ENCODE measurements around the gene SLC1A5.

SLC1A5 gene

DNA sequence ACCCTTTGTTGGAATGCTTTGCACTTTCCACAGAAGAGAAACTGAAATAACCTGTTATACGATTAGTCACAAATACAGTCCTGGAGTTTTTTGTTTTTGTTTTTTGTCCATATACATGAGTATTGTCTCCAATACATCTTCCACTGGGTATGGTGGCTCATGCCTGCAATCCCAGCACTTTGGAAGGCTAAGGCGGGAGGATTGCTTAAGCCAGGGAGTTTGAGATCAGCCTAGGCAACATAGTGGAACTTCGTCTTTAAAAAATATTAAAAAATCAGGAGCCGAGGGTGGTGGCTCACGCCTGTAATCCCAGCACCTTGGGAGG is 37.3 kb upstream of the SLC1A5 start:
- POLR2A ChIA-PET: no interaction called here
- TF ChIP-seq ZNF112 (tag by site-specific recombination; IDR thresholded peaks at IDR 0.05): no peak
- TF ChIP-seq ZNF830 (tag by site-specific recombination; IDR thresholded peaks at IDR 0.05; ENCODE audit: low read depth): no peak
- TF ChIP-seq, protein P1, sequence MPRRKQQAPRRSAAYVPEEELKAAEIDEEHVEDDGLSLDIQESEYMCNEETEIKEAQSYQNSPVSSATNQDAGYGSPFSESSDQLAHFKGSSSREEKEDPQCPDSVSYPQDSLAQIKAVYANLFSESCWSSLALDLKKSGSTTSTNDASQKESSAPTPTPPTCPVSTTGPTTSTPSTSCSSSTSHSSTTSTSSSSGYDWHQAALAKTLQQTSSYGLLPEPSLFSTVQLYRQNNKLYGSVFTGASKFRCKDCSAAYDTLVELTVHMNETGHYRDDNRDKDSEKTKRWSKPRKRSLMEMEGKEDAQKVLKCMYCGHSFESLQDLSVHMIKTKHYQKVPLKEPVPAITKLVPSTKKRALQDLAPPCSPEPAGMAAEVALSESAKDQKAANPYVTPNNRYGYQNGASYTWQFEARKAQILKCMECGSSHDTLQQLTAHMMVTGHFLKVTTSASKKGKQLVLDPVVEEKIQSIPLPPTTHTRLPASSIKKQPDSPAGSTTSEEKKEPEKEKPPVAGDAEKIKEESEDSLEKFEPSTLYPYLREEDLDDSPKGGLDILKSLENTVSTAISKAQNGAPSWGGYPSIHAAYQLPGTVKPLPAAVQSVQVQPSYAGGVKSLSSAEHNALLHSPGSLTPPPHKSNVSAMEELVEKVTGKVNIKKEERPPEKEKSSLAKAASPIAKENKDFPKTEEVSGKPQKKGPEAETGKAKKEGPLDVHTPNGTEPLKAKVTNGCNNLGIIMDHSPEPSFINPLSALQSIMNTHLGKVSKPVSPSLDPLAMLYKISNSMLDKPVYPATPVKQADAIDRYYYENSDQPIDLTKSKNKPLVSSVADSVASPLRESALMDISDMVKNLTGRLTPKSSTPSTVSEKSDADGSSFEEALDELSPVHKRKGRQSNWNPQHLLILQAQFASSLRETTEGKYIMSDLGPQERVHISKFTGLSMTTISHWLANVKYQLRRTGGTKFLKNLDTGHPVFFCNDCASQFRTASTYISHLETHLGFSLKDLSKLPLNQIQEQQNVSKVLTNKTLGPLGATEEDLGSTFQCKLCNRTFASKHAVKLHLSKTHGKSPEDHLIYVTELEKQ (tag by site-specific recombination; IDR thresholded peaks at IDR 0.05; ENCODE audit: borderline replicate concordance): no peak
- no peak for TF ChIP-seq ZFP37 (tag by site-specific recombination; IDR thresholded peaks at IDR 0.05)
- TF ChIP-seq ZNF521 (tag by site-specific recombination; IDR thresholded peaks at IDR 0.05): no peak
- TF ChIP-seq ZNF341 (tag by site-specific recombination; IDR thresholded peaks at IDR 0.05; ENCODE audit: low read depth): no peak
- no peak for TF ChIP-seq ZNF423 (tag by site-specific recombination; IDR thresholded peaks at IDR 0.05)
- TF ChIP-seq ZBTB8A (tag by site-specific recombination; IDR thresholded peaks at IDR 0.05): no peak
- TF ChIP-seq ZNF548 (tag by site-specific recombination; IDR thresholded peaks at IDR 0.05): no peak
- TF ChIP-seq, protein P2, sequence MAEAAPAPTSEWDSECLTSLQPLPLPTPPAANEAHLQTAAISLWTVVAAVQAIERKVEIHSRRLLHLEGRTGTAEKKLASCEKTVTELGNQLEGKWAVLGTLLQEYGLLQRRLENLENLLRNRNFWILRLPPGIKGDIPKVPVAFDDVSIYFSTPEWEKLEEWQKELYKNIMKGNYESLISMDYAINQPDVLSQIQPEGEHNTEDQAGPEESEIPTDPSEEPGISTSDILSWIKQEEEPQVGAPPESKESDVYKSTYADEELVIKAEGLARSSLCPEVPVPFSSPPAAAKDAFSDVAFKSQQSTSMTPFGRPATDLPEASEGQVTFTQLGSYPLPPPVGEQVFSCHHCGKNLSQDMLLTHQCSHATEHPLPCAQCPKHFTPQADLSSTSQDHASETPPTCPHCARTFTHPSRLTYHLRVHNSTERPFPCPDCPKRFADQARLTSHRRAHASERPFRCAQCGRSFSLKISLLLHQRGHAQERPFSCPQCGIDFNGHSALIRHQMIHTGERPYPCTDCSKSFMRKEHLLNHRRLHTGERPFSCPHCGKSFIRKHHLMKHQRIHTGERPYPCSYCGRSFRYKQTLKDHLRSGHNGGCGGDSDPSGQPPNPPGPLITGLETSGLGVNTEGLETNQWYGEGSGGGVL (tag by site-specific recombination; IDR thresholded peaks at IDR 0.05): no peak
- Histone ChIP-seq H3K36me3 (ENCODE audit: control insufficient read depth in 2 of 2, insufficient read depth in 1 of 2, low read length in 2 of 2) (no peaks in the 10 kb centered on the region), H3K4me1 (ENCODE audit: control insufficient read depth, insufficient read depth, low read length) (peaks cover 7% of the 10 kb centered on the region), H3K9me3 (ENCODE audit: control insufficient read depth, insufficient read depth, low read depth, low read length) (no peaks in the 10 kb centered on the region), H3K4me3 (ENCODE audit: low read depth, low read length) (no peak overlapping the region), H3K27ac (ENCODE audit: extremely low read depth, low read depth, low read length) (no peak overlapping the region)
- CTCF ChIA-PET: no interaction called here

DNA sequence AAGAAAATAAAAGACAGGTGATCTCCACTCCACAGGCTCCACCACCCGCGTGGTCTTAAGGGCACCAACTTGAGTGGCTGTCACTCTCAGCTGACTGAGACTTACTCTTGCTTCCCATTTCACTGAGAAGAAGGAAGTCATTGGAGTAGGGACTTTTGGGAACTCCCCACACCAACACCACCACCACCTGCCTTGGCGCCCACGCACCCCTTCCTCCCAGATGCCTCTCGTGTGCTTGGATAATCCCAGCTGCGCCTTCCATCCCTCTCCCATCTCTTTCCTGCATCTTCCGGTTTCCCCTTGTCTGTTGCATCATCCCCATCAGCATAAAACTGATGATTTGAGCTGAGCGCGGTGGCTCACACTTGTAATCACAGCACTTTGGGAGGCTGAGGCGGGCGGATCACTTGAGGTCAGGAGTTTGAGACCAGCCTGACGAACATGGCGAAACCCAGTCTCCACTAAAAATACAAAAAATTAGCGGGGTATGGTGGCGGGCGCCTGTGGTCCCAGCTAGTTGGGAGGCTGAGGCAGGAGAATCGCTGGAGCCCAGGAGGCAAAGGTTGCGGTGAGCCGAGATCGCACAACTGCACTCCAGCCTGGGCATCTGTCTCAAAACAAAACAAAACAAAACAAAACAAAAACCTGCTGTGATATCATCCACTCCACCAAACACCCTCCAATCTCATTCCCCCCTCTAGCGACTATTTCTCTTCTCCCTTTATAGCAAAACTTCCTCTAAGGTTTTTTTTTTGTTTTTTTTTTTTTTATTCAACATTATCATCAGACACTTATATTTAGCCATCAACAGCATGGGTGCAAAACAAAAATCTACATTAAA is 36.7 kb upstream of the SLC1A5 start:
- H3K36me3 ChIP-seq (ENCODE audit: control insufficient read depth in 2 of 2, insufficient read depth in 1 of 2, low read length in 2 of 2): no peaks in the 10 kb centered on the region
- ChIA-PET POLR2A (interaction anchor here (0.6 to 1.1 kb wide), 2 partner anchors 37 to 143 kb away, joined by 3 to 4 read pairs; partner anchors contain the start of gene SLC1A5), CTCF (interaction anchor here (0.6 to 1.9 kb wide), 3 partner anchors 16 to 369 kb away, joined by 3 to 6 read pairs (median 4); no protein-coding TSS in a partner anchor)
- H3K4me3 ChIP-seq (ENCODE audit: low read depth, low read length): no peak overlapping the region
- peaks cover 9% of the 10 kb centered on the region for H3K4me1 ChIP-seq (ENCODE audit: control insufficient read depth, insufficient read depth, low read length)
- TF ChIP-seq YY2 (tag by site-specific recombination; IDR thresholded peaks at IDR 0.05) (no peak), PRDM1 (tag by site-specific recombination; IDR thresholded peaks at IDR 0.05) (peak; percentile 23; the same call in 1 of the 2 replicates), ZNF658 (tag by site-specific recombination; IDR thresholded peaks at IDR 0.05) (no peak), ZNF654 (tag by site-specific recombination; IDR thresholded peaks at IDR 0.05; ENCODE audit: low read depth) (peak; percentile 38), ZNF626 (tag by site-specific recombination; IDR thresholded peaks at IDR 0.05) (no peak)
- H3K27ac ChIP-seq (ENCODE audit: extremely low read depth, low read depth, low read length): no peak overlapping the region
- H3K9me3 ChIP-seq (ENCODE audit: control insufficient read depth, insufficient read depth, low read depth, low read length): no peaks in the 10 kb centered on the region

DNA sequence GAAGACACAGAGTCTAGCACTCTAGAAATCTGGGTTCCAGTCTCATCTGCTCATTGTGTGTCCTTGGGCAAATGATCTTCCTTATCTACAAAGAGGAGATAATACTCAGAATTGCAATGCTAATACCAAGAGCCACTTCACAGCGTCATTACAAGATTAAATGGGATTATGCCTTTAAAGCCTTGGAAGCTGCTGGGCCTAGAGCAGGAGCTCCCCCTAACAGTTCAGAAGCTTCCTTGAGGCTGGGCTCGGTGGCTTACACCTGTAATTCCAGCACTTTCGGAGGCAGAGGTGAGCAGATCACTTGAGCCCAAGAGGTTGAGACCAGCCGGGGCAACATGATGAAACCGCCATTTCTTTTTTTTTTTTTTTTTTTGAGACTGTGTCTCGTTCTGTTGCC is 34.7 kb upstream of the SLC1A5 start:
- POLR2A ChIA-PET: interaction anchor here (0.6 to 3.8 kb wide), 5 partner anchors 17 to 341 kb away, joined by 3 to 44 read pairs (median 3); partner anchors contain the start of gene SLC1A5
- CTCF ChIA-PET: interaction anchor here (0.9 kb wide), 2 partner anchors 17 to 20 kb away, joined by 3 read pairs; no protein-coding TSS in a partner anchor
- no peak overlapping the region for H3K27ac ChIP-seq (ENCODE audit: extremely low read depth, low read depth, low read length)
- no peak for TF ChIP-seq GLIS1 (tag by site-specific recombination; IDR thresholded peaks at IDR 0.05)
- TF ChIP-seq ZNF211 (tag by site-specific recombination; IDR thresholded peaks at IDR 0.05; ENCODE audit: low read depth): no peak
- no peak for TF ChIP-seq ZNF521 (tag by site-specific recombination; IDR thresholded peaks at IDR 0.05)
- TF ChIP-seq SP7 (tag by site-specific recombination; IDR thresholded peaks at IDR 0.05): no peak
- TF ChIP-seq ZNF404 (tag by site-specific recombination; IDR thresholded peaks at IDR 0.05): no peak
- TF ChIP-seq ZNF157 (tag by site-specific recombination; IDR thresholded peaks at IDR 0.05): no peak
- no peak for TF ChIP-seq ZNF354C (tag by site-specific recombination; IDR thresholded peaks at IDR 0.05; ENCODE audit: borderline replicate concordance, low read depth)
- no peak for TF ChIP-seq ZNF239 (tag by site-specific recombination; IDR thresholded peaks at IDR 0.05)
- TF ChIP-seq ZNF2 (tag by site-specific recombination; IDR thresholded peaks at IDR 0.05): no peak
- no peak for TF ChIP-seq REPIN1 (tag by site-specific recombination; IDR thresholded peaks at IDR 0.05; ENCODE audit: low read depth)
- no peak for TF ChIP-seq ZNF426 (tag by site-specific recombination; IDR thresholded peaks at IDR 0.05)

More for the DNA sequence above, 34.7 kb upstream of the SLC1A5 start:
- Histone ChIP-seq H3K36me3 (ENCODE audit: control insufficient read depth in 2 of 2, insufficient read depth in 1 of 2, low read length in 2 of 2) (no peaks in the 10 kb centered on the region), H3K4me3 (ENCODE audit: low read depth, low read length) (no peak overlapping the region), H3K4me1 (ENCODE audit: control insufficient read depth, insufficient read depth, low read length) (peaks cover 9% of the 10 kb centered on the region), H3K9me3 (ENCODE audit: control insufficient read depth, insufficient read depth, low read depth, low read length) (no peaks in the 10 kb centered on the region)

All from HEK293 (cell line).